MCF 10A (cell line): ENCODE data around the gene SSBP4. TPM values are rescaled to one million over a fixed set of nuclear protein-coding genes. Genes with fewer than 3 reads are reported as not detected.

Experiments
- BruUV-seq: library from RNA; stranded (reverse); fragments of 400-500 nt; replicated peaks from 2 replicates; lab custom pipeline; 2021; lab: Mats Ljungman, UMichigan
- CTCF ChIA-PET: fragments of 300-600 bp; sonication (Branson Sonifier 250); formaldehyde crosslinking; extraction: SDS; loops from one replicate; lab custom pipeline; 2021; ENCODE audit warnings: antibody characterized with exemption, inconsistent platforms; lab: Yijun Ruan, JAX
- POLR2A ChIA-PET: fragments of 300-600, 350-650 bp; sonication (Branson Sonifier 250); formaldehyde crosslinking; extraction: SDS; loops from one replicate; lab custom pipeline; 2020; ENCODE audit warnings: antibody characterized with exemption, inconsistent platforms; lab: Yijun Ruan, JAX
- DNase-seq: peaks from one replicate; pipeline ENCODE4 v3.0.0-alpha.2; 2018; ENCODE audit not compliant: unreplicated experiment
- H3K27ac Mint-ChIP-seq: one replicate; pipeline ENCODE4 v1.8.0; 2022; ENCODE audit warnings: mild to moderate bottlenecking, low read depth, mixed read lengths; ENCODE audit not compliant: unreplicated experiment
- H3K27me3 Mint-ChIP-seq: one replicate; pipeline ENCODE4 v1.8.0; 2022; ENCODE audit warnings: mixed read lengths; ENCODE audit not compliant: insufficient read depth, unreplicated experiment
- H3K36me3 Mint-ChIP-seq: one replicate; pipeline ENCODE4 v1.8.0; 2022; ENCODE audit warnings: mild to moderate bottlenecking, moderate library complexity, mixed read lengths; ENCODE audit not compliant: insufficient read depth, unreplicated experiment
- H3K4me1 Mint-ChIP-seq: one replicate; pipeline ENCODE4 v1.8.0; 2022; ENCODE audit warnings: mixed read lengths; ENCODE audit not compliant: insufficient read depth, unreplicated experiment
- H3K4me3 Mint-ChIP-seq: one replicate; pipeline ENCODE4 v1.8.0; 2022; ENCODE audit warnings: mild to moderate bottlenecking, moderate library complexity, mixed read lengths; ENCODE audit not compliant: unreplicated experiment
- H3K9me3 Mint-ChIP-seq: one replicate; pipeline ENCODE4 v1.8.0; 2022; ENCODE audit warnings: mixed read lengths; ENCODE audit not compliant: unreplicated experiment
- CTCF ChIP-seq: fragments of 200-600 bp; IDR thresholded peaks from one replicate; pipeline ENCODE4 v1.8.0; 2022; ENCODE audit warnings: antibody characterized with exemption, mild to moderate bottlenecking; ENCODE audit not compliant: unreplicated experiment
- intact Hi-C: fragments of 100-400 bp; cut with micrococcal nuclease; formaldehyde crosslinking; loops from 2 replicates; pipeline ENCODE4 v1.14.1; 2022
- total RNA-seq: library from RNA; stranded (reverse); gene quantifications from 2 replicates; pipeline ENCODE4 v1.2.3, GENCODE V29; 2022

SSBP4 gene
- total RNA-seq, 1 experiment from 2014 or later, result 26.3 TPM

GRCh38 chr19:18473003-18473705, 54.0 kb downstream of the SSBP4 start:
- ChIA-PET CTCF (interaction anchor here (0.6 to 1.8 kb wide), 6 partner anchors 9 to 352 kb away, joined by 3 to 7 read pairs (median 4); no protein-coding TSS in a partner anchor), POLR2A (interaction anchor here (0.5 to 1.5 kb wide), 2 partner anchors 27 to 99 kb away, joined by 3 to 4 read pairs; partner anchors contain the start of gene UBA52)
- Mint-ChIP-seq H3K4me1 (peaks cover 21% of the 10 kb centered on the region), H3K4me3 (no peak overlapping the region), H3K27me3 (no peaks in the 10 kb centered on the region), H3K9me3 (no peaks in the 10 kb centered on the region), H3K36me3 (peaks cover 6% of the 10 kb centered on the region), H3K27ac (no peak overlapping the region)
- TF ChIP-seq CTCF, result no peak
- DNase-seq, result no peak
- intact Hi-C loops, result loop anchor here (10.0 kb wide), 1 partner anchor 202 kb away; no protein-coding TSS in a partner anchor
- BruUV-seq, result no TSS peak

- Mint-ChIP-seq H3K9me3 (no peaks in the 10 kb centered on the region), H3K4me1 (peaks cover 19% of the 10 kb centered on the region), H3K36me3 (peaks cover 6% of the 10 kb centered on the region), H3K4me3 (no peak overlapping the region), H3K27ac (no peak overlapping the region), H3K27me3 (no peaks in the 10 kb centered on the region)
- DNase-seq, result no peak
- BruUV-seq, result no TSS peak
- CTCF ChIA-PET, result interaction anchor here (0.6 to 1.8 kb wide), 7 partner anchors 9 to 352 kb away, joined by 3 to 7 read pairs (median 3); no protein-coding TSS in a partner anchor
- intact Hi-C loops, result loop anchor here (10.0 kb wide), 1 partner anchor 201 kb away; no protein-coding TSS in a partner anchor
- no peak for TF ChIP-seq CTCF
- POLR2A ChIA-PET, result interaction anchor here (1.5 kb wide), 1 partner anchor 98 kb away, joined by 4 read pairs; the partner anchor contains the start of gene UBA52
Observed at GRCh38 chr19:18473706-18474087, 54.5 kb downstream of the SSBP4 start.

GRCh38 chr19:18474366-18474887, 55.2 kb downstream of the SSBP4 start:
- POLR2A ChIA-PET, result interaction anchor here (1.5 kb wide), 1 partner anchor 97 kb away, joined by 4 read pairs; the partner anchor contains the start of gene UBA52
- Mint-ChIP-seq H3K36me3 (peaks cover 6% of the 10 kb centered on the region), H3K4me1 (peaks cover 24% of the 10 kb centered on the region), H3K27ac (no peak overlapping the region), H3K27me3 (no peaks in the 10 kb centered on the region), H3K4me3 (no peak overlapping the region), H3K9me3 (no peaks in the 10 kb centered on the region)
- BruUV-seq, result no TSS peak
- TF ChIP-seq CTCF, result no peak
- CTCF ChIA-PET, result interaction anchor here (0.6 to 1.6 kb wide), 6 partner anchors 8 to 372 kb away, joined by 3 to 7 read pairs (median 4); partner anchors contain the start of gene REX1BD
- DNase-seq, result no peak
- intact Hi-C loops, result loop anchor here (10.0 kb wide), 1 partner anchor 200 kb away; no protein-coding TSS in a partner anchor

GRCh38 chr19:18475004-18475453, 55.8 kb downstream of the SSBP4 start:
- Mint-ChIP-seq H3K27ac (no peak overlapping the region), H3K36me3 (peaks cover 6% of the 10 kb centered on the region), H3K4me1 (peaks cover 29% of the 10 kb centered on the region), H3K27me3 (no peaks in the 10 kb centered on the region), H3K9me3 (no peaks in the 10 kb centered on the region), H3K4me3 (no peak overlapping the region)
- intact Hi-C loops, result loop anchor here (10.0 kb wide), 1 partner anchor 200 kb away; no protein-coding TSS in a partner anchor
- POLR2A ChIA-PET, result no interaction called here
- DNase-seq, result no peak
- no peak for TF ChIP-seq CTCF
- CTCF ChIA-PET, result interaction anchor here (0.7 to 1.2 kb wide), 2 partner anchors 45 to 113 kb away, joined by 3 to 5 read pairs; partner anchors contain the start of gene REX1BD
- BruUV-seq, result no TSS peak
